CD4-positive, alpha-beta T cell treated with Interleukin-15 for 4 hours (primary cell): ENCODE measurements around the gene SLC2A10.

Source experiments
- DNase-seq: peaks from one replicate; pipeline ENCODE4 v3.0.0-alpha.2; 2020; ENCODE audit warnings: low spot score

Gene SLC2A10

DNA sequence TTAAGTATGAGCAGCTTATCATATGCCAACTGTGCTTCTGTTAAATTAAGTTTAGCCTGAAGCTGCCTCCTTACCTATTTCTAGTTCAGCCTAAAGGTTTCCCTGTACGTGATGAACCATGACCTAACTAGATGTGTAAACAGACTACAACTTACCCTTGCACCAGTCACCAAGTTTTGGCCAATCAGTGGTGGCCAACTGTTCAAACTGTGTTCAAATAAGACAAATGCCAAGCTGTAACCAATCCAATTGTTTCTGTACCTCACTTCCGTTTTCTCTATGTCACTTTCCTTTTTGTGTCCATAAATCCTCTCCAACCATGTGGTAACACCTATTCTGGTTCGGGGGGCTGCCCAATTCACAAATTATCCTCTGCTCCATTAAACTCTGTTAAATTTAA lies 6.0 kb upstream of the SLC2A10 start:
- DNase-seq: no peak

DNA sequence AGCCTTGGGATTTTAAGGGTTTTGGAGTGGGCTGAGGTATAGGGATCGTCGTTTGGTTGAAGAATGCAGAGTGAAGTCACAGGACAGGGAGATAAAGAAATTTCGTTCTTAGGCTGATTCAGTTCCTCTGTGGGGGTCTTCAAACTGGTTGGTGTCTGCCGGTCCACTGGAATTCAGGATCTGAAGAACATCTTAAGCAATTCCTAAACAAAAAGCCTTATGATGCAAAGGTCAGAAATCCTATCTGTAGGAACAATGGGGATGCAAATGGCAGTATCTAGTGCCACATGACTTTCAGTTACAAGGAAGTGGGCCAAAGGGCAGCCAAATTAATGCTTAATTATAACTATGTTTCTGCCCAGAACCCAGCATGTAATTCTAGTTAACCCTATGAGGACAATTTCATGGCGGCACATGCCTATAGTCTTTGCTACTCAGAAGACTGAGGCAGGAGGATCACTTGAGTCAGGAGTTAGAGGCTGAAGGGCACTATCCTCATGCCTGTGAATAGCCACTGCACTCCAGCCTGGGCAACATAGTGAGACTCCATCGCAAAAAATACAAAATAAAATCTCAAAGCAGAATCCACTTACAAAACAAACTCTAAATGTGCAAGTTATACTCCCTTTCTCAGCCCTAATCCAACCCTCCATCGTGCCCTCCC lies 4.6 kb upstream of the SLC2A10 start:
- no peak for DNase-seq

DNA sequence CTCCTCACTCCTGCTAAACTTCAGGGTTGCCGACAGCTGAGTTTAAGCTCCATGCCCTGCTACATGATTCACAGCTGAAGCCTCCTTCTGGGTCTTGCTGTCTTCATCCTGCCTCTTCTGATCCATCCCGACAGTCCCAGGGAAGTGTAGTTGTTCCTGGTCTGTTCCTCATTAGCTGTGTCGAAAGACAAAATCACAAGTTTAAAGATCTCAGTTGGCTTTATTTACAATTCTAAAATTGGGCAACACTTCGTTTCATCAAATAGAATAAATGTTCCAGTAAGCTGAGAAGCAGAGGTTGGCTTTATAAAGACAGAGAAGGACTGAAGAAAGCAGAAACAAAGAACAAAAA lies 4.1 kb upstream of the SLC2A10 start:
- no peak for DNase-seq

DNA sequence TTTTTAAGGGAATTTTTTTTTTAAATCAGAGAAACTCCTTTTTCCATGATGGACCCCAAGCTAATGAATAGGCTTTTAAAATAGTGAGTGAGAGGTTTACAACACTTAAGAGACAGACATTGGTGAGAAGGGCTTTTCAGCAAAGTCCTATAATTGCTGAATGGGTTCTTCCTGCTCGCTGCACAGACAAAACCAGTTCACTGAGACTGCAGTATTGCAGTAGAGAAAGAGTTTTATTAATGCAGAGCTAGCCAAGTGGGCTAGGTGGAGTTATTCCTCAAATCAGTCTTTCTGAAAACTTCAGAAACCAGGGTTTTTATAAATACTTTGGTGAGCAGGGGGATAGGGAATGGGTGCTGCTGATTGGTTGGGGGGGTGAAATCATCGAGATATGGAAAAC lies 3.2 kb upstream of the SLC2A10 start:
- no peak for DNase-seq

DNA sequence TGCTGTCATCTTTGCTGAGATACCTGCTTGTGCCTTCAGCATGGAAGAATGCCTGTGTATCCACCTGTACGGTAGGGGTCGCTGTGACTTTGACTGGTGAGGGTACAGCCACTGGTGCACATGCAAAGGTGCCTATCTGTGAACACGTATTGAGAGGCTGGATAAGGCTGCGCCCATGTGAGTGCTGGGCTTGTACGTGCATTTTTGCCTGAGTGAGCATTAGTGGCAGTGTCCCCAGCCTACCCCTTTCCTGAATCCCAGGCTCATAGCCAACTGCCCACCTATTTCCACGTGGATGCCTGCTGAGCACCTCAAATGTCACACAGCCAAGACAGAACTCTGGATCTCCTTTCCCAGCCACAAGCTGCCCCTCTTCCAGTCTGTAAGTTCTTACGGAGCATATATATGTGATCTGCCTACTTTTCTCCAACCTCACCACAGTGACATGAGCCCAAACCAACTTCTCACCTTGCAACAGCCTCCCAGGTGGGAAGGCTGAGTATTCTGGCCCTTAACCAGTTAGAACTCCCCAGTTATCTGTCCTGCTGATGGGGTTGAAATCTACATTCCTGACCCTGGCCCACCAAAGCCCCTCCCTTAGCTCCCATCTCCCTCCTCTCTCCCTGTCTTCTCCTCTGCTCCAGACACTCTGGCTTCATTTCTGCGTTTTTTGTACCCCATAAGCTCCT lies 1.1 kb upstream of the SLC2A10 start:
- DNase-seq: no peak

DNA sequence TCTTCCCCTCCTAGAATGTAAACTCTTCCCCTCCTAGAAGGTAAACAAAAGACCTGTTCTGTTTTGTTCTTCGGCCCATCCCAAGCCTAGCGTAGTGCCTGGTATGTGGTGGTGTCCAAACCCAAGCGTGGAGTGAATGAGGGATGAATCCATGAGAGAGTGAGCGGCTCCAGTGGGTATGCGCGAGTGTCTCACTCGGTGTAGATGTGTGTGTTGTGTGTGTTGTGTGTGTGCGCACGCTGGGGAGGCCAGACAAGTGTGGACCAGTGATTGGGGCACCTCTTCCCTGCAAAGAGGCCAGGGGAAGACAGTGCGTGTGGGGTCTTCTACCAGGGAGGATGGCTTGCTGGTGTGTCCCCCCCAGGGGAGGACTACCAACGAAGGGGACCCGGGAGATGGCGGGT lies 392 bp upstream of the SLC2A10 start:
- DNase-seq: no peak

DNA sequence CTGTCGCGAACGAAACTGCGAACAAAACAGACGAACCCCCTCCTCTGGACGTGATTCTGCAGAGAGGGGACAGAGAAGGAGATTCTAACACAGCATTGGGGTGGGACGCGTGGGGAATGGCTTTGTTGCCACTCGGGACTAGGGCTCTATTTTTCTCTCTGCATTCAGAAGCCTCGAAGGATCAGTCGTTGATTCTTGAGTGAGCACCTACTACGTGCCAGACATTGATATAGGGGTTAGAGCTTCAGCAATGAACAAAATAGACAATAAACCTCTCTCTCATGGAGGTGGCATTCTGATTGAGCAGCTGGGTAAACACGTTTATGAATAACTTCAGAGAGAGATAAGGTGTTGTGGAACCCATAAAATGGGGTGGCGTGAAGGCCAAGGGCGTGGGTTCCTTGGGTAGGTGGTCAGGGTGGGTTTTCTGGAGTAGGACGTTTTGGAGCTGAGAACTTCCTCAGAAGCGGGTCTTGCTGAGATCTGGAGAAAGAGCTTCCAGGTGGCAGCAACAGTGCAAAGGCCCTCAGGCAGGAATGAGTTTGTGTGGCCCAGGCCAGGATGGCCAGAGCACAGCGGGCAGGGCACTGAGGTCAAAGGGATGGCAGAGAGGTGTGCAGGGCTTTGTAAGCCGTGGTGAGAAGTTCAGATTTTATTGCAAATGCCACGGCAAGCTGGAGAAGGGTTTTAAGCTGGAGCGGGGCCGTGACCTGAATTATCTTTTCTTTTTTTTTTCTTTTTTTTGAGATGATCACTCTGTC lies 884 bp downstream of the SLC2A10 start:
- no peak for DNase-seq

DNA sequence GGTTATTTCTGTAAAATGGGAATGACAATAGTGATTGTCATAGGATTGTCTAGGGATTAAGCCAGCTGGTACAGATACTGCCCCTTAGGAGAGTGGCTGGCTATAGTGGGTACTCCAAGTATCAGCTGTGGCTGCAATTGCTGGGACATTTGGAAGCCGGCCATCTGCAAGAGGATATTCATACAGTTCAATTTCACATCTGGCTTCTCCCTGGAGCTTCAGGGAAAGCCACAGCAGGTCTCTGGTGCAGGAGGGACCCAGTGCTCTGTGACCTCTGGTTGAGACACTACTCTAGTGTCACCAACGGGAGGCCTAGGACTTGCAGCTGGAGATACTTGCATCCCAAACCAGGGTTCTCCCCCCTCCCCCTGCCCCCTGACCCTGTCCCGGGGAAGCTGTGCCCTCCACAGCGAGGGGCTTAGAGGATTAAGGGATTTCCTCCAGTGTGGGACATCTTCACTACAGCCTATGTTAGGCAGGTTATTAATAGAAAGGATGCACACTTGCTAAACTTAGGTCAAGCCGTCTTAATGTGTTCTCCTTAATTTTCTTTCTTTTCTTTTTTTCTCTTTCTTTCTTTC lies 2.7 kb downstream of the SLC2A10 start:
- no peak for DNase-seq

DNA sequence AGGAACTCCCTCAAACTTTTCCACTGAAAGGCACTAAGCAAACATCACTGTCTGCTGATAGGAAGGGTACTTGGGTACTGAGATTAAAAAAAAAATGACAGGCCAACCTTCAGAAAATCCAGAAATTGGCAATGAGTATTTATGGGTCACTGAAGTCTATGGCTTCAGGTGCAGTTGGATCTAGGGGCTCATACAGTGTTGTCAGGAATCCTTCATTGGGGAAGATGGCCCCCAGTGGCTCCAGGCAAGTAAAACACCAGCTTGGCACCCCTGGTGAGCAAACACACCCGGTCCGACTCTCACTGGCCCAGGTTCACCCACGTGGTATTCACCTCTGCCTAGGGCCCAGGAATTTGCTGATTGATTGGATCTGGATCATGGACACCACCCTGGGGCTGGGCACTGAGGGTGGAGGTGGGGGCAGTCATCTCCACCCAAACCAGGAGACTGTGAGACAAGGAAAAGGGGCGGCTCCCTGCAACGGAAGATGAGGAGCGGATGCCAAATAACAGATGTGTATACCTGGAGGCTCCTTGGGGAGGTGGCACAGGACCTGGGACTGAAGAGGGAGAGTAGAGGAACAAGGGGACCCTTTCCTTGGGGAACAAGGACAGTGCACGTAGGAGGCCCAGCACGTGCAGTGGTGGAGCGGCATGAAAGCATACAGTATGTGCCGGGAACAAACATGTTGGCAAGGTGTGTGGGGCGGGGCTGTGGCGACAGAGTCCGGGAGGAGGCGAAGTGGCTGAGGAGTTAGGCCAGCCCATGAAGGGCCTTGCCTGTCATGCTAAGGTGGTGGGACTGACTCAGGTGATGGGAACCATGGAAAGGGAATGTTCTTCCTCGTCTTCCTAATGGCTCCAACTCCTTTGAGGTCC lies 4.7 kb downstream of the SLC2A10 start:
- DNase-seq: no peak

DNA sequence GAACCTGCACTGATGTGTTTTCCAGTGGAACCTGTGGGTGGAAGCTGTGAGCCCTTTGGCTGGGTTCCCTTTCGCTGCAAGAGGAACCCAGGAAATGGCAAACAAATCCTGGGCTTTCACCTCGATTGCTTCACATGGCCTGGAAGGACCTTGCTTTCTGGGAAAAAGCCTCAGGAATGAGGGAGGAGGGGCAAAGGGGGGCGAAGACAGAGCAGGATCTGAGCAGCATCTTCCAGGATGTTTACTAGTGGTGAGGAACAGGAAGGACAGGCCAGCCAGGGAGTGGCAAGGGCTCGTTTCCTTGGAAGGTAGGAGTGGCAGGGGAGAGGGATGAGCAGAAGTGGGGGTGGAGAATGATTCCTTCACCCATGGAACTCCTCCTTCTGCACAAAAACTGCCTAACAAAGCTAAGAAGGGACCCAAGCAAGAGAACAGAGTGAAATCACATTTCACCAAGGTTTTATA lies 5.9 kb downstream of the SLC2A10 start:
- DNase-seq: no peak

DNA sequence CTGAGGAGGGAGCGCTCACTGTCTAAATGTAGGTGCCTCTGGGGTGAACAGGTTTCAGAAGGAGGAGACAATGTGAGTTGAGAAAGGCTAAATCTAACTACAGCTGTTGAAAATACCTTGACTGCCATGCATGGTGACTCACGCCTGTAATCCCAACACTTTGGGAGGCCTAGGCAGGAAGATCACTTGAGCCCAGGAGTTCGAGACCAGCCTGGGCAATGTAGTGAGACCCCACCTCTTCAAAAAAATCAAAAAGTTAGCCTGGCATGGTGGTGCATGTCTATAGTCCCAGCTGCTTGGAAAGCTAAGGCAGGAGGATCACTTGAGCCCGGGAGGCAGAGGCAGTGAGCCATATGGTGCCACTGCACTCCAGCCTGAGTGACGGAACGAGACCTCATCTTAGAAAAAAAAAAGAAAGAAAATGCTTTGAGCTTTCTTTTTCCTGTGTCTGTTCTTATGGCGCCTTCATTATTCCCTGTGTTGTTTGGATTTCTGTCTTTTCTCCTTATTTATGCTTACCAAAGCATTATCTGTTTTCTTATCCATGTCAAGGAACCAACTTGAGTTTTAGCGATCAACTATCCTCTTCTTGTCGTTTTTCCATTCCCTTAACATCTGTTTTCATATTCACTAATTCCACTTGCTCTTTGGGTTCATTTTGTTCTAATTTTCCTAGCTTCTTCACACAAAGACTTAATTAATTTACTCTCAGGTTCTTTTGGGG lies 8.5 kb downstream of the SLC2A10 start:
- DNase-seq: no peak

DNA sequence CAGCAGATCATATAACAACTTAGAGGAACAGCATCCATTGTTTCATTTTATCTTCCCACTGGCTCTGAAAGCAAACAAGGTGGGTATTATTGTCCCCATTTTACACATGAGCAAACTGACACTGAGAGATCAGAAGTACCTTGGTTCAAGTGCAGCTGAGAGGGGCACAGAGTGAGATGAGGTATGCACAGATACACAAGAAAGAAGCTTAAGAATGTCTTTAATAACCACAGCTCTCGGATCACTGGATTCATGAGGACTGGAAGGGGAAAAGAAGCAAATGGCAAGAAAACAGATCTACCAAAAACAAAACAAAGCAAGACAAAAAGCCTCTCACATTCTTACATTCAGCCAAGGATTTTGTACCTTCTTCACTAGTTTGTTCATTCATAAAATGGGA lies 10.6 kb downstream of the SLC2A10 start:
- no peak for DNase-seq

DNA sequence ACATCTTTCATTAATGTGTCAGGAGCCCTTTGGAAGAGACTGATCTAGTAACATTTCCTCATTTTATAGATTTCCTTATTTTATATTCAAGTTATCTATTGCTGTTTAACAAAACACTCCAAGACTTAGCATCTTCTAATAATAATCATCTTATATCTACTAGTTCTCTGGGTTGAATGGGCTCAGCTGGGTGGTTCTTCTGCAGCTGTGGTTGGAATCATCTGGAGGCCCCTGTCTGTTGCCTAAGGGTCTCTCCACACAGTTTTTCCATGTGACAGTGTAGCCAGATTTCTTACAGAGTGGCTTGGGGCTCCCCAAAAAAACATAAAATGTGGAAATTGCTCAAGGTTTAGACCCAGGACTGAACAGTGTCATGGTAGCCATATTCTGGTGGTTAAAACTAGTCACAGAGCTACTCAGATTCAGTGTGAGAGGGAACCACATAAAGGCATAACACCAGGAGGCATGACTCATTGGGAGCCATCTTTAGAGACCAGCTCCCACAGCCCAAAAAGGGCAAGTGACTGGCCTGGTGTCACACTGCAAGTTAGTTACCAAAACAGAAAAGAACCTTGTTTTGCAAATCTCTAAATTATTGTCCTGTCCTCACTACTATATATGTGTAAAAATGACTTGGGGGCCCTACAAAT lies 11.5 kb downstream of the SLC2A10 start:
- DNase-seq: no peak

DNA sequence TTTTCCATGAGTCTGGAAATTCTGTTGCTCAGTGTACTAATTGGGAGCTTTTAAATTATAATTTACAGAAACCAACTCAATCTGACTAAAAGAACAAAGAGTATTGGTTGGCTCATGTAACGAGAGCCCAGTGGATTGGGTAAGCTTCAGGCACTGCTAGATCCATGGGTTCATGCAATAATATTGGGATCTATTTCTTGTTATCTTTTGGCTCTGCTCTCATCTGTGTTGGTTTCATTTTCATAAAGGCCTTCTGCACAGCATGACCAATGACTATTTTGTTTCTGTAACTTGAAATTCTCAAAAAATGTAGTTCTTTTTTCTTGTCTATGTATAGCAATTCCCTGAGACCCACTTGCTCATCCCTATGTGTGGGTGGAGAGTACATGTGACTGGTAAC lies 12.0 kb downstream of the SLC2A10 start:
- no peak for DNase-seq

DNA sequence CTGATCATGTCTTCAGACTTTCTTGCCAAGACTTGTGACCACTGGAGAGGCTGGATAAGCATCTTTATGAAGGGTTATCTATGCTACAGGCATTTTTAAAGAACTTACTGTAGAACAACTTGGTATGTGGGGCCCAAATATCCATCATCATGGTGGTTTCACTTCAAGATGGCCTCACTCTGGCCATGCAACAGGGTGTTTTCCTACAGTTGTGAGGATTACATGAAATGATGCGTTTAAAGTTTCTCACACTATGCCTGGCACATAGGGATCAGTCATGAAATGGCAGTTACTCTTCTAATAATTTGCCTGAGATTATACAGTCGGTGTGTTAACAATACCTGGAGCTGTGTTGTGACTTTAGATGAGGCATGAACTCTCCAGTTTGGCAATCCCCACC lies 13.0 kb downstream of the SLC2A10 start:
- no peak for DNase-seq

DNA sequence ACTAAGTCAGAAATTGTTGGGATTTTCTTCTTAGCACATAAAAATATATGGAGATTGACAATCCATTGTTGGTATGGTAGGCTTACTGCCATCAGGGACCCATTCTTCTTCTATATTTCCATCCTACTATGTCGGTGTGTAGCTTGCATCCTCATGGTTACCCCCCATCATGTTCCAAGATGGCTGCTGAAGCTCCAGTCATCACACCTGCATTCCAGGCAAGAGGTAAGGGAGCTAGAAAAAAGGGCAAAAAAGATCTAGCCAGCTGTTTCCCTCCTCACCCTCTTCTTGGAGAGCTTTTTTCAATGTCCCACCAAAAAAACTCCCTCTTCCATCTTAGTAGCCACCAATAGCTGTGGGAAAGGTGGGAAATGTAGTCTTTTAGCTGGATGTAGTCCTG lies 13.6 kb downstream of the SLC2A10 start:
- DNase-seq: no peak

DNA sequence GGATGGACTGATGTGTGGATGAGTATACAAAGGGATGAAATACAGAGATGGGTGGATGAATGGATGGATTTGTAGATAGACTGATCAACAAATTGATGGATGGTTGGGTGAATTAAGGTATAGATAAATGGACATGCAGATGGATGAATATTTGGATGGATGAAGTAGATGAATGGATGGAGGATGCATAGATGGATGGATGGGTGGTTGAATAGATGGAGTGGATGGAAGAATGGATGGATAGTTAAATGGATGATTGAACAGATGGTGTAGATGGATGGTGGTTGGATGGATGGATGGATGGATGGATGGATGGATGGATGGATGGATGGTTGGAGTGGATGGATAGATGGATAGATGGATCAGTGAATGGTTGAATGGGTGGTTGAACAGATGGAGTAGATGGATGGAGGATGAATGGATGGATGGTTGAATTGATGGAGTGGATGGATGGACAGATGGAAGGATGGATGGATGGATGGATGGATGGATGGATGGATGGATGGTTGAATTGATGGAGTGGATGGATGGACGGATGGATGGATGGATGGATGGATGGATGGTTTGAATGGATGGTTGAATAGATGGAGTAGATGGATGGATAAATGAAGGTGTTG lies 15.0 kb downstream of the SLC2A10 start:
- no peak for DNase-seq

DNA sequence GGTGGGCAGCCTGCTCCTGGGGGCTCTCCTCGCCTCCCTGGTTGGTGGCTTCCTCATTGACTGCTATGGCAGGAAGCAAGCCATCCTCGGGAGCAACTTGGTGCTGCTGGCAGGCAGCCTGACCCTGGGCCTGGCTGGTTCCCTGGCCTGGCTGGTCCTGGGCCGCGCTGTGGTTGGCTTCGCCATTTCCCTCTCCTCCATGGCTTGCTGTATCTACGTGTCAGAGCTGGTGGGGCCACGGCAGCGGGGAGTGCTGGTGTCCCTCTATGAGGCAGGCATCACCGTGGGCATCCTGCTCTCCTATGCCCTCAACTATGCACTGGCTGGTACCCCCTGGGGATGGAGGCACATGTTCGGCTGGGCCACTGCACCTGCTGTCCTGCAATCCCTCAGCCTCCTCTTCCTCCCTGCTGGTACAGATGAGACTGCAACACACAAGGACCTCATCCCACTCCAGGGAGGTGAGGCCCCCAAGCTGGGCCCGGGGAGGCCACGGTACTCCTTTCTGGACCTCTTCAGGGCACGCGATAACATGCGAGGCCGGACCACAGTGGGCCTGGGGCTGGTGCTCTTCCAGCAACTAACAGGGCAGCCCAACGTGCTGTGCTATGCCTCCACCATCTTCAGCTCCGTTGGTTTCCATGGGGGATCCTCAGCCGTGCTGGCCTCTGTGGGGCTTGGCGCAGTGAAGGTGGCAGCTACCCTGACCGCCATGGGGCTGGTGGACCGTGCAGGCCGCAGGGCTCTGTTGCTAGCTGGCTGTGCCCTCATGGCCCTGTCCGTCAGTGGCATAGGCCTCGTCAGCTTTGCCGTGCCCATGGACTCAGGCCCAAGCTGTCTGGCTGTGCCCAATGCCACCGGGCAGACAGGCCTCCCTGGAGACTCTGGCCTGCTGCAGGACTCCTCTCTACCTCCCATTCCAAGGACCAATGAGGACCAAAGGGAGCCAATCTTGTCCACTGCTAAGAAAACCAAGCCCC lies 16.0 kb downstream of the SLC2A10 start:
- no peak for DNase-seq

DNA sequence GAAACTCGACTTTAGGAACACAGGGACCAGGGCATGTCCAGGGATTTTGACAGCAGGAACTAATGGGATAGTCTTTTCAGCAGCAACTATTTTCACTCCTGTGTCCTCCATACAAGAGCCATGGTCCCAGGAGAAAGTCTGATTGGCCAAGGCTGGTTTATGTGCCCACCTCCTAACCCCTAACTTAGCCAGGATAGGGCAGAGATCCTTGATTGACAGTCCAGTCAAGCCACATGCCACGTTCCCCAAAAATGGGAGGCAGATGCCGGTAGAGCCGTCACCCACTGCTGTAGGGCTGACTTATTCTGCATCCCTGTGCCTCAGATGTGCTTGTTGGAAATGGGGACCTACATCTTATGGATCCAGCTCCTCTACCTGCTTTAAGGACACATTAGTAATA lies 22.3 kb downstream of the SLC2A10 start:
- no peak for DNase-seq
